ENCODE measurements around the gene DOK3.

GRCh38 chr5:177496070-177496726 lies 13.4 kb downstream of the DOK3 start:
- TF ChIP-seq CTCF (IDR thresholded peaks at IDR 0.05) (no peak), POLR2A (IDR thresholded peaks at IDR 0.05) (no peak)

Data from lower leg skin (tissue), 3 donors.